H9 (cell line): Measurements from ENCODE around the gene IQCE. TPM values are rescaled to one million over a fixed set of nuclear protein-coding genes. Genes with fewer than 3 reads are reported as not detected.

ENCODE experiments used
- DNase-seq: peaks from one replicate; pipeline ENCODE4 v3.0.0-alpha.2; 2017
- H2AFZ ChIP-seq: one replicate; pipeline ENCODE4 v1.6.1; 2013; ENCODE audit warnings: mild to moderate bottlenecking, low read length, control low read depth, moderate library complexity
- H2AK5ac ChIP-seq: 2 replicates; pipeline ENCODE4 v1.6.1; 2013; ENCODE audit warnings: low read length, control low read depth, mixed read lengths; ENCODE audit not compliant: insufficient read length
- H2BK120ac ChIP-seq: one replicate; pipeline ENCODE4 v1.6.1; 2013; ENCODE audit warnings: low read depth, mild to moderate bottlenecking, low read length, control low read depth, inconsistent platforms; ENCODE audit not compliant: poor library complexity, severe bottlenecking
- H2BK12ac ChIP-seq: 2 replicates; pipeline ENCODE4 v1.6.1; 2013; ENCODE audit warnings: low read length, control low read depth, mixed read lengths, low read depth; ENCODE audit not compliant: insufficient read length
- H2BK15ac ChIP-seq: 2 replicates; pipeline ENCODE4 v1.6.1; 2013; ENCODE audit warnings: low read depth, low read length, control low read depth
- H2BK20ac ChIP-seq: one replicate; pipeline ENCODE4 v1.6.1; 2013; ENCODE audit warnings: low read depth, mild to moderate bottlenecking, low read length, control low read depth, inconsistent platforms; ENCODE audit not compliant: poor library complexity, severe bottlenecking
- H2BK5ac ChIP-seq: 2 replicates; pipeline ENCODE4 v1.6.1; 2013; ENCODE audit warnings: low read length, control low read depth, mixed read lengths; ENCODE audit not compliant: insufficient read length
- H3K14ac ChIP-seq: 2 replicates; pipeline ENCODE4 v1.6.1; 2013; ENCODE audit warnings: low read length, control low read depth; ENCODE audit not compliant: insufficient read depth
- H3K18ac ChIP-seq: 2 replicates; pipeline ENCODE4 v1.6.1; 2013; ENCODE audit warnings: low read depth, mild to moderate bottlenecking, mixed read lengths, low read length, control low read depth; ENCODE audit not compliant: insufficient read length
- H3K23ac ChIP-seq: 2 replicates; pipeline ENCODE4 v1.6.1; 2013; ENCODE audit warnings: low read length, control low read depth, mixed read lengths, low read depth; ENCODE audit not compliant: insufficient read length
- H3K23me2 ChIP-seq: 2 replicates; pipeline ENCODE4 v1.6.1; 2013; ENCODE audit warnings: low read depth, mild to moderate bottlenecking, mixed read lengths, low read length, control low read depth; ENCODE audit not compliant: insufficient read length, poor library complexity, severe bottlenecking
- H3K27ac ChIP-seq: 2 replicates; pipeline ENCODE4 v1.5.1; 2013; ENCODE audit warnings: low read length, control low read depth, mixed read lengths, low read depth; ENCODE audit not compliant: insufficient read length
- H3K27me3 ChIP-seq: 2 replicates; pipeline ENCODE4 v1.6.1; 2013; ENCODE audit warnings: low read length, control low read depth, inconsistent platforms; ENCODE audit not compliant: insufficient read depth
- H3K4ac ChIP-seq: 2 replicates; pipeline ENCODE4 v1.6.1; 2013; ENCODE audit warnings: low read depth, mild to moderate bottlenecking, control low read depth, inconsistent platforms, low read length, moderate library complexity
- H3K4me1 ChIP-seq: 2 replicates; pipeline ENCODE4 v1.6.1; 2013; ENCODE audit warnings: low read length, control low read depth, inconsistent platforms; ENCODE audit not compliant: insufficient read depth
- H3K4me2 ChIP-seq: 2 replicates; pipeline ENCODE4 v1.6.1; 2013; ENCODE audit warnings: low read length, control low read depth, mixed read lengths; ENCODE audit not compliant: insufficient read length, insufficient read depth
- H3K56ac ChIP-seq: 2 replicates; pipeline ENCODE4 v1.6.1; 2013; ENCODE audit warnings: low read depth, mild to moderate bottlenecking, mixed read lengths, low read length, control low read depth; ENCODE audit not compliant: insufficient read length
- H3K79me1 ChIP-seq: 2 replicates; pipeline ENCODE4 v1.6.1; 2013; ENCODE audit warnings: low read depth, mild to moderate bottlenecking, moderate library complexity, low read length, control low read depth, inconsistent platforms; ENCODE audit not compliant: insufficient read depth, poor library complexity, severe bottlenecking
- H3K79me2 ChIP-seq: 2 replicates; pipeline ENCODE4 v1.6.1; 2013; ENCODE audit warnings: low read length, control low read depth, inconsistent platforms; ENCODE audit not compliant: insufficient read depth
- H3K9ac ChIP-seq: 2 replicates; pipeline ENCODE4 v1.6.1; 2013; ENCODE audit warnings: low read length, control low read depth, mixed read lengths; ENCODE audit not compliant: insufficient read length; ENCODE audit errors: extremely low read depth
- H3K9me3 ChIP-seq: one replicate; pipeline ENCODE4 v1.6.1; 2013; ENCODE audit warnings: low read depth, low read length, inconsistent platforms; ENCODE audit not compliant: control insufficient read depth
- H3T11ph ChIP-seq: one replicate; pipeline ENCODE4 v1.6.1; 2013; ENCODE audit warnings: mild to moderate bottlenecking, low read length, control low read depth, inconsistent platforms
- H4K20me1 ChIP-seq: one replicate; pipeline ENCODE4 v1.6.1; 2013; ENCODE audit not compliant: control insufficient read depth, insufficient read length, insufficient read depth
- H4K5ac ChIP-seq: 2 replicates; pipeline ENCODE4 v1.6.1; 2013; ENCODE audit warnings: low read depth, mild to moderate bottlenecking, mixed read lengths, low read length, control low read depth; ENCODE audit not compliant: insufficient read length
- H4K8ac ChIP-seq: replicated peaks from 2 replicates; pipeline ENCODE4 v1.6.1; 2013; ENCODE audit warnings: low read length, control low read depth, mixed read lengths, low read depth; ENCODE audit not compliant: insufficient read length
- H4K91ac ChIP-seq: 2 replicates; pipeline ENCODE4 v1.6.1; 2013; ENCODE audit warnings: low read depth, mild to moderate bottlenecking, moderate library complexity, mixed read lengths, low read length, control low read depth; ENCODE audit not compliant: insufficient read length
- H3K27ac Mint-ChIP-seq, 3 experiments: 2 replicates in 2 of 3; 3 replicates in 1 of 3; pipeline ENCODE4 v1.8.0; 2020 to 2021; ENCODE audit warnings: mixed read lengths in 3 of 3, mild to moderate bottlenecking in 1 of 3, moderate library complexity in 1 of 3
- H3K27me3 Mint-ChIP-seq: 2 replicates; pipeline ENCODE4 v1.8.0; 2021; ENCODE audit warnings: low read depth, mild to moderate bottlenecking, moderate library complexity, mixed read lengths
- H3K36me3 Mint-ChIP-seq, 3 experiments: 2 replicates in 2 of 3; 3 replicates in 1 of 3; pipeline ENCODE4 v1.8.0; 2020 to 2021; ENCODE audit warnings: low read depth in 3 of 3, mixed read lengths in 3 of 3; ENCODE audit not compliant: insufficient read depth in 1 of 3
- H3K4me1 Mint-ChIP-seq, 2 experiments: 2 replicates each; pipeline ENCODE4 v1.8.0; 2020; ENCODE audit warnings: mixed read lengths in 2 of 2
- H3K4me3 Mint-ChIP-seq, 2 experiments: 2 replicates in 1 of 2; 3 replicates in 1 of 2; pipeline ENCODE4 v1.8.0; 2020 to 2021; ENCODE audit warnings: mild to moderate bottlenecking in 2 of 2, mixed read lengths in 2 of 2, moderate library complexity in 1 of 2
- H3K9me3 Mint-ChIP-seq, 2 experiments: 2 replicates in 1 of 2; 3 replicates in 1 of 2; pipeline ENCODE4 v1.8.0; 2020; ENCODE audit warnings: mild to moderate bottlenecking in 2 of 2, mixed read lengths in 2 of 2, moderate library complexity in 1 of 2
- CTCF ChIP-seq: fragments of 200-600 bp; sonication (generic); conservative IDR thresholded peaks from 3 replicates; pipeline ENCODE4 v1.8.0; 2021; ENCODE audit warnings: antibody characterized with exemption, mild to moderate bottlenecking
- WGBS: extraction: QIAGEN DNeasy Blood & Tissue Kit; methylation state at CpG from one replicate; pipeline ENCODE4 v1.1.7; 2013; ENCODE audit warnings: missing lambda C conversion rate, low lambda C conversion rate, mixed read lengths; ENCODE audit not compliant: insufficient read length; ENCODE audit errors: extremely low coverage; 5-methylcytosine and 5-hydroxymethylcytosine counted together
- total RNA-seq: library from RNA; stranded (reverse); gene quantifications from 2 replicates; pipeline ENCODE4 v1.2.1, GENCODE V29; 2021

IQCE gene
- total RNA-seq, 1 experiment from 2014 or later: 7.0 TPM

- Mint-ChIP-seq H3K9me3 (no peaks in the 10 kb centered on the region), H3K36me3 (peaks cover 4 to 9% (median 5%) of the 10 kb centered on the region in 3 experiments; a peak in 6 of 7 replicates), H3K4me1 (peaks cover 21 to 36% of the 10 kb centered on the region in 2 experiments), H3K4me3 (peak overlapping the region in 1 of 2 experiments; percentile 60; a peak in 2 of 5 replicates), H3K27me3 (no peaks in the 10 kb centered on the region), H3K27ac (peak overlapping the region; percentile 86 to 96 (median 95))
- Histone ChIP-seq H2BK5ac (no peak overlapping the region), H4K91ac (peak overlapping the region; percentile 16), H3T11ph (no peak overlapping the region), H4K5ac (no peak overlapping the region), H3K27me3 (no peaks in the 10 kb centered on the region), H2AK5ac (no peak overlapping the region), H3K4me1 (peaks cover 3% of the 10 kb centered on the region; the same call in 1 of the 2 replicates), H4K20me1 (no peaks in the 10 kb centered on the region), H2BK15ac (no peak overlapping the region), H3K79me2 (peaks cover 1% of the 10 kb centered on the region; the same call in 1 of the 2 replicates), H4K8ac (no peak overlapping the region), H3K14ac (peak overlapping the region; percentile 32; the same call in 1 of the 2 replicates), H2BK20ac (no peak overlapping the region), H3K27ac (no peak overlapping the region), H3K23ac (no peak overlapping the region), H3K9me3 (no peaks in the 10 kb centered on the region), H2BK120ac (no peak overlapping the region), H3K4ac (no peak overlapping the region), H3K56ac (no peak overlapping the region), H3K4me2 (no peak overlapping the region), H3K23me2 (no peaks in the 10 kb centered on the region), H2AFZ (no peak overlapping the region), H2BK12ac (no peak overlapping the region), H3K9ac (no peak overlapping the region), H3K79me1 (peaks cover 3% of the 10 kb centered on the region), H3K18ac (peak overlapping the region; percentile 63)
- peak; percentile 67 for DNase-seq
- no CpG with 5 or more reads among the region's 14 CpGs for WGBS
- TF ChIP-seq CTCF: no peak
These were observed 86.6 kb downstream of the IQCE start for GRCh38 chr7:2645274-2645868.
